Fibroblast of lung (primary cell): ENCODE data around the gene RYR1.

Experiments used
- CTCF ChIP-seq, 2 donors: IDR thresholded peaks in 1 of 2; conservative IDR thresholded peaks in 1 of 2; 1 replicate in 1 of 2; 2 replicates in 1 of 2; pipeline ENCODE4 v1.5.1; 2011 to 2012; ENCODE audit warnings: low read length in 2 of 2, control low read depth in 1 of 2, inconsistent platforms in 1 of 2, low read depth in 1 of 2, mild to moderate bottlenecking in 1 of 2
- EZH2 ChIP-seq: IDR thresholded peaks from 2 replicates; pipeline ENCODE4 v1.5.1; 2012; ENCODE audit warnings: low read length, control low read depth, mild to moderate bottlenecking; ENCODE audit errors: missing control alignments

- TF ChIP-seq CTCF (conservative IDR thresholded peaks at IDR 0.05 in 1 of 2, IDR thresholded peaks at IDR 0.05 in 1 of 2; ENCODE audit: low read depth in 1 of 2, low read length in 2 of 2) (no peak), EZH2 (no peak)
These were observed 41.5 kb upstream of the RYR1 start for GRCh38 chr19:38391911-38392464.
